Vagina (tissue), 2 donors: Measurements from ENCODE around the gene ADCY5. TPM values are rescaled to one million over a fixed set of nuclear protein-coding genes. Genes with fewer than 3 reads are reported as not detected.

Experiments
- DNase-seq, 2 donors: peaks; one replicate each; pipeline ENCODE4 v3.0.0-alpha.2; 2017; ENCODE audit errors: extremely low spot score in 2 of 2
- H3K27ac ChIP-seq: fragments of 200-600 bp; sonication (generic); one replicate; pipeline ENCODE4 v1.5.1; 2019
- H3K27me3 ChIP-seq: fragments of 200-600 bp; sonication (generic); one replicate; pipeline ENCODE4 v1.5.1; 2019
- H3K36me3 ChIP-seq, 2 donors: fragments of 200-600 bp; sonication (generic); one replicate each; pipeline ENCODE4 v1.5.1; 2017 to 2019
- H3K4me1 ChIP-seq: fragments of 200-600 bp; sonication (generic); one replicate; pipeline ENCODE4 v1.5.1; 2019
- H3K4me3 ChIP-seq, 2 donors: fragments of 200-600 bp; sonication (generic); 1 replicate in 1 of 2; 2 replicates in 1 of 2; pipeline ENCODE4 v1.5.1; 2016 to 2019
- H3K9me3 ChIP-seq: fragments of 200-600 bp; sonication (generic); one replicate; pipeline ENCODE4 v1.5.1; 2019
- POLR2A ChIP-seq, 2 donors: fragments of 450-650 bp; IDR thresholded peaks; one replicate each; pipeline ENCODE4 v1.6.1; 2017; ENCODE audit warnings: antibody characterized with exemption in 2 of 2, mild to moderate bottlenecking in 2 of 2, moderate library complexity in 2 of 2
- POLR2AphosphoS5 ChIP-seq, 2 donors: sonication (generic); formaldehyde crosslinking; IDR thresholded peaks; one replicate each; pipeline ENCODE4 v1.9.0; 2017; ENCODE audit warnings: antibody characterized with exemption in 2 of 2, mild to moderate bottlenecking in 2 of 2, low read depth in 1 of 2; ENCODE audit not compliant: insufficient read depth in 1 of 2
- intact Hi-C: fragments of 100-400 bp; cut with DNase I; formaldehyde crosslinking; loops from one replicate; pipeline ENCODE4 v1.15.1; 2023
- total RNA-seq: library from RNA; depleted of rRNA; stranded (reverse); fragments of >200 nt; gene quantifications from one replicate; pipeline ENCODE4 v1.2.3, GENCODE V29; 2016
- TF ChIP-seq, protein P1 (sequence below), 3 experiments: fragments of 450-650 bp in 2 of 3; fragments of 200-600 bp in 1 of 3; sonication (generic) in 1 of 3; IDR thresholded peaks; one replicate each; pipeline ENCODE4 v1.5.1; 2017 to 2019; ENCODE audit warnings: antibody characterized with exemption in 3 of 3, mild to moderate bottlenecking in 2 of 3, moderate library complexity in 2 of 3

The ADCY5 gene
- total RNA-seq, 1 donor from 2014 or later = 16.7 TPM

- H3K27me3 ChIP-seq = no peaks in the 10 kb centered on the region
These were observed 22.2 kb upstream of the ADCY5 start for GRCh38 chr3:123471106-123471505.

GRCh38 chr3:123469323-123469995, 20.6 kb upstream of the ADCY5 start:
- Histone ChIP-seq H3K36me3 (no peaks in the 10 kb centered on the region), H3K27me3 (no peaks in the 10 kb centered on the region), H3K4me1 (no peaks in the 10 kb centered on the region), H3K9me3 (no peaks in the 10 kb centered on the region), H3K27ac (no peak overlapping the region), H3K4me3 (no peak overlapping the region)
- DNase-seq = no peak
- TF ChIP-seq, protein P1, sequence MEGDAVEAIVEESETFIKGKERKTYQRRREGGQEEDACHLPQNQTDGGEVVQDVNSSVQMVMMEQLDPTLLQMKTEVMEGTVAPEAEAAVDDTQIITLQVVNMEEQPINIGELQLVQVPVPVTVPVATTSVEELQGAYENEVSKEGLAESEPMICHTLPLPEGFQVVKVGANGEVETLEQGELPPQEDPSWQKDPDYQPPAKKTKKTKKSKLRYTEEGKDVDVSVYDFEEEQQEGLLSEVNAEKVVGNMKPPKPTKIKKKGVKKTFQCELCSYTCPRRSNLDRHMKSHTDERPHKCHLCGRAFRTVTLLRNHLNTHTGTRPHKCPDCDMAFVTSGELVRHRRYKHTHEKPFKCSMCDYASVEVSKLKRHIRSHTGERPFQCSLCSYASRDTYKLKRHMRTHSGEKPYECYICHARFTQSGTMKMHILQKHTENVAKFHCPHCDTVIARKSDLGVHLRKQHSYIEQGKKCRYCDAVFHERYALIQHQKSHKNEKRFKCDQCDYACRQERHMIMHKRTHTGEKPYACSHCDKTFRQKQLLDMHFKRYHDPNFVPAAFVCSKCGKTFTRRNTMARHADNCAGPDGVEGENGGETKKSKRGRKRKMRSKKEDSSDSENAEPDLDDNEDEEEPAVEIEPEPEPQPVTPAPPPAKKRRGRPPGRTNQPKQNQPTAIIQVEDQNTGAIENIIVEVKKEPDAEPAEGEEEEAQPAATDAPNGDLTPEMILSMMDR (IDR thresholded peaks at IDR 0.05) = no peak
- TF ChIP-seq POLR2AphosphoS5 (IDR thresholded peaks at IDR 0.05; ENCODE audit: insufficient read depth in 1 of 2, low read depth in 1 of 2) (no peak), POLR2A (IDR thresholded peaks at IDR 0.05) (no peak)
- intact Hi-C loops = no loop called here

More at GRCh38 chr3:123471106-123471505, 22.2 kb upstream of the ADCY5 start:
- no peak overlapping the region for H3K27ac ChIP-seq
- TF ChIP-seq POLR2AphosphoS5 (IDR thresholded peaks at IDR 0.05; ENCODE audit: insufficient read depth in 1 of 2, low read depth in 1 of 2) = no peak
- TF ChIP-seq, protein P1 (IDR thresholded peaks at IDR 0.05) = no peak
- no peak for TF ChIP-seq POLR2A (IDR thresholded peaks at IDR 0.05)
- DNase-seq = peak in 1 of 2 donors; percentile 91
- H3K9me3 ChIP-seq = no peaks in the 10 kb centered on the region
- H3K4me3 ChIP-seq = no peak overlapping the region
- H3K4me1 ChIP-seq = no peaks in the 10 kb centered on the region
- H3K36me3 ChIP-seq = no peaks in the 10 kb centered on the region
- intact Hi-C loops = no loop called here

DNA sequence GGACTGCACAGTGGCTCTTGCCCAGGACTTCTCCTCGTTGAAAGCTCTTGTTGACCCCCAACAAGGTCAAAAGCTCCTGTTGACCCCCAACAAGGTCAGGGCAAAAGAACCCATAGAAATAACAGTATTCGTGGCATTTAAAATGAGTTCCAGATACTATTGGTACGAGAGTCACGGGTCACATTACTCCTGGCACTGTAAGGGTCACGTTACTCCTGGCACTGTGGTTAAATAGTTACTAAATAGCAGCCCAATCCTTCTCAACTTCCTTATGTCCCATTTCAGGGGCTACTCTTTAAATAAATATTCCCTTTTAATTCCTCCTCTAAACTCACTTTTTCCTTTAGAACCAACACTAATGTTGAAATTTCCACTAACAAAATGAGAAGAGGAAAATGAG, 18.2 kb upstream of the ADCY5 start:
- TF ChIP-seq POLR2AphosphoS5 (IDR thresholded peaks at IDR 0.05; ENCODE audit: insufficient read depth in 1 of 2, low read depth in 1 of 2) (no peak), POLR2A (IDR thresholded peaks at IDR 0.05) (no peak)
- TF ChIP-seq, protein P1 (IDR thresholded peaks at IDR 0.05) = no peak
- Histone ChIP-seq H3K4me1 (no peaks in the 10 kb centered on the region), H3K27ac (no peak overlapping the region), H3K27me3 (no peaks in the 10 kb centered on the region), H3K36me3 (no peaks in the 10 kb centered on the region), H3K4me3 (no peak overlapping the region), H3K9me3 (no peaks in the 10 kb centered on the region)
- DNase-seq = no peak
- intact Hi-C loops = no loop called here

- no peaks in the 10 kb centered on the region for H3K27me3 ChIP-seq
- no peak overlapping the region for H3K27ac ChIP-seq
- H3K4me3 ChIP-seq = no peak overlapping the region
- intact Hi-C loops = no loop called here
- no peaks in the 10 kb centered on the region for H3K4me1 ChIP-seq
- TF ChIP-seq, protein P1 (IDR thresholded peaks at IDR 0.05) = no peak
- TF ChIP-seq POLR2AphosphoS5 (IDR thresholded peaks at IDR 0.05; ENCODE audit: insufficient read depth in 1 of 2, low read depth in 1 of 2) (no peak), POLR2A (IDR thresholded peaks at IDR 0.05) (no peak)
- H3K36me3 ChIP-seq = no peaks in the 10 kb centered on the region
- no peak for DNase-seq
- H3K9me3 ChIP-seq = no peaks in the 10 kb centered on the region
These were observed 15.3 kb upstream of the ADCY5 start for GRCh38 chr3:123464211-123464610.

DNA sequence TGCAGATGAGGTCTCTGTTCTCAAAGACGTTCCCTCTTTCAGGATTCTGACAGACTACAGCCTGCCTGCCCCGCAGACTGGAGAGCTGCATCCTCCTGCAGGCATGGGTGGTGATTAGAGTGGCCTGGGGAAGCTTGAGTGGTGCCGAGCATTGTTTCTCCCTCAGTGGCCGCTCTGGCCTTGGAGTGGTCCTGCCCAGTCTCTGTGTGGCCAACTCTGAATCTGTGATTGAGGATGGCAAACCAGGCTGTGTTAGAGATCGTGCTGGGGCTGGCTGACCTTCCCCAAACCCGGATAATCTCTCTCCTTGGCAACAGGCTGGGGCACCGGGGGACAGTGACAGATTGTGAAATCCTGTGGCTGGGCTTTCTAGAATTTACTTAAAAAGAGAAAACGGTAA, 11.0 kb upstream of the ADCY5 start:
- no peaks in the 10 kb centered on the region for H3K4me1 ChIP-seq
- TF ChIP-seq POLR2A (IDR thresholded peaks at IDR 0.05) = no peak
- TF ChIP-seq, protein P1 (IDR thresholded peaks at IDR 0.05) = no peak
- no peak for TF ChIP-seq POLR2AphosphoS5 (IDR thresholded peaks at IDR 0.05; ENCODE audit: insufficient read depth in 1 of 2, low read depth in 1 of 2)
- no peak overlapping the region for H3K4me3 ChIP-seq
- intact Hi-C loops = no loop called here
- no peak for DNase-seq
- no peaks in the 10 kb centered on the region for H3K9me3 ChIP-seq
- H3K27ac ChIP-seq = no peak overlapping the region
- no peaks in the 10 kb centered on the region for H3K27me3 ChIP-seq
- no peaks in the 10 kb centered on the region for H3K36me3 ChIP-seq
